NT2/D1 (cell line): ENCODE data around the gene VPS26A.
"Not testable (repeated sequence)": the region's sequence is repeated elsewhere in the genome, so short reads cannot be mapped to it uniquely, and the experiment has no call there.

Source experiments
- DNase-seq: peaks from one replicate; pipeline ENCODE4 v3.0.0-alpha.2; 2011; ENCODE audit warnings: low read depth, low spot score
- H3K27me3 ChIP-seq: 2 replicates; pipeline ENCODE4 v1.6.0; 2011; ENCODE audit warnings: mild to moderate bottlenecking; ENCODE audit not compliant: insufficient read length, insufficient read depth
- H3K36me3 ChIP-seq: 2 replicates; pipeline ENCODE4 v1.6.1; 2011; ENCODE audit warnings: mild to moderate bottlenecking, low read length, mixed read lengths; ENCODE audit not compliant: insufficient read depth, insufficient read length
- H3K4me1 ChIP-seq: 2 replicates; pipeline ENCODE4 v1.5.1; 2011; ENCODE audit not compliant: insufficient read depth, insufficient read length
- H3K4me3 ChIP-seq: 2 replicates; pipeline ENCODE4 v1.5.1; 2011; ENCODE audit warnings: low read depth; ENCODE audit not compliant: insufficient read length
- H3K9ac ChIP-seq: 2 replicates; pipeline ENCODE4 v1.6.0; 2011; ENCODE audit warnings: low read depth; ENCODE audit not compliant: insufficient read length
- H3K9me3 ChIP-seq: 2 replicates; pipeline ENCODE4 v1.5.1; 2011; ENCODE audit warnings: mild to moderate bottlenecking, low read length; ENCODE audit not compliant: insufficient read depth
- SUZ12 ChIP-seq: IDR thresholded peaks from 2 replicates; pipeline ENCODE4 v1.6.1; 2011; ENCODE audit not compliant: insufficient read length, insufficient read depth; ENCODE audit errors: extremely low read depth
- YY1 ChIP-seq: IDR thresholded peaks from 2 replicates; pipeline ENCODE4 v1.6.1; 2011; ENCODE audit not compliant: insufficient read length, insufficient read depth
- ZNF274 ChIP-seq: IDR thresholded peaks from 2 replicates; pipeline ENCODE4 v1.6.1; 2011; ENCODE audit warnings: mild to moderate bottlenecking, low read depth, low read length

VPS26A gene

DNA sequence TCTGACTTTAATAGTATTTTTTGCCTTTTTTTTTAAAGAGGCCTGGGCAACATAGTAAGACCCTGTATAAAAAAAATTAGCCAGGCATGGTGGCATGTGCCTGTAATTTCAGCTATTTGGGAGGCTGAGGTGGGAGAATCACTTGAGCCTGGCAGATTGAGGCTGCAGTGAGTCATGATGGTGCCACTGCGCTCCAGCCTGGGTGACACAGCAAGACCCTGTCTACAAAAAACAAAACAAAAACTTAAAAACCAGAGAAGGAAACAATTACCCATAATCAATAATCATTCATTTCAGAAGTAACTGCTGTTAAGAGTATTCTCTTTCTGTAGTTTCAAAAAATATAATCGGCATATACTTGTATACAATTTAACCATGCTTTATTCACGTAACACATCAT, 28.0 kb downstream of the VPS26A start:
- Histone ChIP-seq H3K36me3 (peaks cover 4% of the 10 kb centered on the region), H3K4me3 (no peak overlapping the region), H3K27me3 (no peaks in the 10 kb centered on the region), H3K9me3 (no peaks in the 10 kb centered on the region), H3K9ac (no peak overlapping the region), H3K4me1 (no peaks in the 10 kb centered on the region)
- DNase-seq, result no peak
- TF ChIP-seq ZNF274 (no peak), SUZ12 (no peak), YY1 (no peak)

DNA sequence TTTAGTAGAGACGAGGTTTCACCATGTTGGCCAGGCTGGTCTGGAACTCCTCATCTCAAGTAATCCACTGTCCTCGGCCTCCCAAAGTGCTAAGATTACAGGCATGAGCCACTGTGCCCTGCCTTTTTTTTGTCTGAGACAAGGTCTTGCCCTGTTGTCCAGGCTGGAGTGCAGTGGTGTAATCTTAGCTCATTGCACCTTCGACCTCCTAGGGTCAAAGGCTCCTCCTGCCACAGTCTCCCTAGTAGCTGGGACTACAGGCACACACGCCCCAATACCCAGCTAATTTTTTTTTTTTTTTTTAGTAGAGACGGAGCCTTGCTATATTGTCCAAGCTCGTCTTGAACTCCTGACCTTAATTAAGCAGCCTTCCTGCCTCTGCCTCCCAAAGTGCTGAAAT, 29.2 kb downstream of the VPS26A start:
- no peaks in the 10 kb centered on the region for H3K9me3 ChIP-seq
- no peaks in the 10 kb centered on the region for H3K27me3 ChIP-seq
- no peak overlapping the region for H3K9ac ChIP-seq
- H3K4me1 ChIP-seq, result no peaks in the 10 kb centered on the region
- no peak for DNase-seq
- no peak overlapping the region for H3K4me3 ChIP-seq
- peaks cover 12% of the 10 kb centered on the region for H3K36me3 ChIP-seq
- TF ChIP-seq ZNF274 (no peak), YY1 (no peak), SUZ12 (no peak)

DNA sequence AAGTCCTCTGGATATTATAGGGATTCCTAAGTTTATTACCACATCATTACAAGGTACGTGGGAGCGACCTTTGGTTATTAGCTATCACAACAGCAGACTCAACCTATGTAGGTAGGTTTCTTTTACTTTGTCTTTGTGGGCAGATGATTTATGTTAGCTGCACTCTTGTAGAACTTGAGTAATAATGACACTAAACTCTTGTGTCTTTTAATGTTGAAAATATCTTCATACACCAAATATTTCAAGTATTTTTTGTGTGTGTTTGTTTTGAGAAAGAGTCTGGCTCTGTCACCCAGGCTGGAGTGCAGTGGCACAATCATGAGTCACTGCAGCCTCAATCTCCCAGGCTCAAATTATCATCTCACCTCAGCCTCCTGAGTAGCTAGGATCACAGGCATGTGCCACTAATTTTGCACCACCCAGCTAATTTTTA, 36.8 kb downstream of the VPS26A start:
- Histone ChIP-seq H3K9ac (no peak overlapping the region), H3K36me3 (peaks cover 30% of the 10 kb centered on the region), H3K9me3 (no peaks in the 10 kb centered on the region), H3K27me3 (no peaks in the 10 kb centered on the region), H3K4me3 (no peak overlapping the region), H3K4me1 (no peaks in the 10 kb centered on the region)
- TF ChIP-seq ZNF274 (no peak), YY1 (no peak), SUZ12 (no peak)
- DNase-seq, result no peak

DNA sequence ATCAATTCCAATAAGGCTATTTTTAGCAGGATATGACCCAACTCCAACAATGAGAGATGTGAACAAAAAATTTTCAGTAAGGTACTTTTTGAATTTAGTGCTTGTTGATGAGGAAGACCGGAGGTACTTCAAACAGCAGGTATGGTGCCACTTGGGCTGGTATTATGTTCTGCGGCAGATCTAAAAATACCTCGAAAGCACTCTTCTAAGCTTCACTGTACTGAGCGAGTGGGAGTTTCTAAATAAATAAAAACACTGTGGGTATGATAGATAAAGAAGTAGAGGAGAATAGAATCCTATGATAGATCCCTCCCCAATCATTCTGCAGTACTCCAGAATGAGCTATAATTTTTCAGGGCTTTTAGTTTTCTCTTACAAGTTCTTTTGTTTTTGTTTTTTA, 44.5 kb downstream of the VPS26A start:
- H3K4me1 ChIP-seq, result no peaks in the 10 kb centered on the region
- H3K27me3 ChIP-seq, result no peaks in the 10 kb centered on the region
- TF ChIP-seq SUZ12 (no peak), ZNF274 (no peak), YY1 (no peak)
- no peak overlapping the region for H3K4me3 ChIP-seq
- H3K36me3 ChIP-seq, result peaks cover 28% of the 10 kb centered on the region
- no peak for DNase-seq
- H3K9ac ChIP-seq, result no peak overlapping the region
- H3K9me3 ChIP-seq, result no peaks in the 10 kb centered on the region

DNA sequence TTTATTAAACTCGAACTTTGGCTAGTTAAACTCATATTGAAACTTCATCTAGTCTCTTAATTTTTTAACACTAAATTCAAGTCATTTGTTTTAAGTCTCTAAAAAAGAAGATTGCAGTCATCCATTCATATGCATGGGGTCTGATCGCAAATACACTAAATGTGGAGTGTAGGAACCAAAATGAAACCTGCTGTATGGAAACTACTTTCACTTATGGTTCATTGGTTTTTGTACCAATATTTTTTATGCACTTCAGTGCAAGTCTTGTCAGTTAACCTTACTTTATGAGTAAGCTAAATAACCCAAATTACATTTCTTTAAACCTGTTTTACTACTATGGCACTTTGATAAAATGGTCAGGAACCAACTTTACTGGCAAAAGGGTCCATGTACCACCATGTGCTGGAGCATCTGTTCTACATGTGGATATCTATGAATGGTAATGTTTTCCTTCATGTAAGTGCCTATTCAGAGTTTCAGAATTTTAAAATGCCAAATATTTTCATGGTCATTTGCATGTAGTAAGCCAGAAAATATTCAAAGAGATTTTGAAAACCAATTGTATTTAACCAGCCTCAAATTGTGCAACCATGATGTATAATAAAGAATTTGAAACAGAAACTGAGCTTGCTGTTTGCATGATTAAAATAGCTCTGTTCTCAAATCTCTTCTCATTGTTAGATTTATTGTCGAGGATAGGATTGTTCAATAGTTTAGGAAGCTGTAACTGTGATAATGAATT, 48.4 kb downstream of the VPS26A start:
- no peak for TF ChIP-seq YY1
- TF ChIP-seq SUZ12, result no peak
- no peak for TF ChIP-seq ZNF274
- Histone ChIP-seq H3K36me3 (peaks cover 18% of the 10 kb centered on the region), H3K9ac (no peak overlapping the region), H3K9me3 (no peaks in the 10 kb centered on the region), H3K4me1 (no peaks in the 10 kb centered on the region), H3K27me3 (no peaks in the 10 kb centered on the region), H3K4me3 (no peak overlapping the region)
- no peak for DNase-seq

DNA sequence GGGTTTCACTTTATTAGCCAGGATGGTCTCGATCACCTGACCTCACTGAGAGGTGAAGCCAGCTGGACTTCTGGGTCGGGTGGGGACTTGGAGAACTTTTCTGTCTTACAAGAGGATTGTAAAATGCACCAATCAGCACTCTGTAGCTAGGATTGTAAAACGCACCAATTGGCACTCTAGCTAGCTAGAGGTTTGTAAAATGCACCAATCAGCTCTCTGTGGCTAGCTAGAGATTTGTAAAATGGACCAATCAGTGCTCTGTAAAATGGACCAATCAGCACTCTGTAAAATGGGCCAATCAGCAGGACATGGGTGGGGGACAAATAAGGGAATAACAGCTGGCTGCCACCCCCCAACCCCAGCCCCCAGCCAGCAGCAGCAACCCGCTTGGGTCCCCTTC, 51.3 kb downstream of the VPS26A start:
- not testable (repeated sequence) for H3K27me3 ChIP-seq, H3K36me3 ChIP-seq, DNase-seq, H3K9me3 ChIP-seq, H3K4me3 ChIP-seq, H3K4me1 ChIP-seq, H3K9ac ChIP-seq

DNA sequence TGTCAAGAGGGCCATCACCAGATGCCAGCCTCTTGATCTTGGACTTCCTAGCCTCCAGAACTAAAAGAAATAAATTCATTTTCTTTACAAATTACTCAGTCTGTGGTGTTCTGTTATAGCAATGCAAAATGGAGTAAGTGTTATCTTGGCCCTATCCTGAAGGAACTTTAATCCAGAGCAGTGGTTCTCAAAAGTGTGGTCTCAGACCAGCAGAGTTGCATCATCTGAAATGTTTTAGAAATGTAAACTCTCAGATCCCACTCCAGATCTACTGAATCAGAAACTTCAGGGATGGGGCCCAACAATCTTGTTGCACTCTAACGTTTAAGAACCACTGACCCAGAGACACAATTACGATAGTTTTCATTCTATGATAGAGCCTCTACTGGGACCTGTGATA, 52.8 kb downstream of the VPS26A start:
- Histone ChIP-seq H3K36me3 (peaks cover 3% of the 10 kb centered on the region), H3K4me3 (no peak overlapping the region), H3K9me3 (no peaks in the 10 kb centered on the region), H3K9ac (no peak overlapping the region), H3K27me3 (no peaks in the 10 kb centered on the region), H3K4me1 (no peaks in the 10 kb centered on the region)
- DNase-seq, result no peak
- TF ChIP-seq ZNF274, result no peak
- TF ChIP-seq SUZ12, result no peak
- TF ChIP-seq YY1, result no peak
